GM13976 (cell line): ENCODE measurements around the gene CARHSP1.
"Not testable (repeated sequence)": the region's sequence is repeated elsewhere in the genome, so short reads cannot be mapped to it uniquely, and the experiment has no call there.

Experiments used
- DNase-seq: peaks from one replicate; pipeline ENCODE4 v3.0.0; 2012; ENCODE audit warnings: low spot score
- in situ Hi-C: fragments of 300-500 bp; cut with MboI; formaldehyde crosslinking; loops from one replicate; pipeline ENCODE4 v1.12.0; 2022; ENCODE audit warnings: low sequenced_read_pairs, mixed read lengths, inconsistent platforms; ENCODE audit not compliant: unreplicated experiment
- TF ChIP-seq, protein P1 (sequence below): IDR thresholded peaks from 2 replicates; pipeline ENCODE4 v1.5.1; 2012; ENCODE audit warnings: borderline replicate concordance, mild to moderate bottlenecking; ENCODE audit not compliant: insufficient read depth; ENCODE audit errors: extremely low read depth, missing control alignments, control extremely low read depth

Gene CARHSP1

DNA sequence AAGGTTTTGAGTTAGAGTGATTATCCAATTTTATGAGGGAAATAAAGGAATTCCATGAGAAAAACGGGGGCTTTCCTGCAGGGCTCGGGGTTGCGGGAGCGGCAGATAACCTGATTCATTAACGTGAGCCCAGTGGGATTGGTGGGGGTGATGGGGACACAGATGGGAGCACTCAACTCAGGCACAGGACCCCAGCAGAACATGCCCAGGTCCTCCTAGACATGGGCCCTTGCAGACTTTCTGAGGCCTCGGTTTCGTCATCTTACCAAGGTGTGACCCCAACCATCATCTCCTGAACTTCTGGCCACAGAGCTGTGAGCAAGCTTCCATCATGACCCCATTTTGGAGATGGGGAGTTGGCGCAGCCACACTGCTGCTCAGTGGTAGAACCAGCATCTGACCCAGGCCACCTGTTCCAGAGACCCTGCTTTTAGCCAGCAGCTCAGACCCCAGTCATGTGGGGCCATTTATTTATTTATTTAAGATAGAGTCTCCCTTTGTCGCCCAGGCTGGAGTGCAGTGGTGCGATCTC, 22.3 kb downstream of the CARHSP1 start:
- TF ChIP-seq, protein P1, sequence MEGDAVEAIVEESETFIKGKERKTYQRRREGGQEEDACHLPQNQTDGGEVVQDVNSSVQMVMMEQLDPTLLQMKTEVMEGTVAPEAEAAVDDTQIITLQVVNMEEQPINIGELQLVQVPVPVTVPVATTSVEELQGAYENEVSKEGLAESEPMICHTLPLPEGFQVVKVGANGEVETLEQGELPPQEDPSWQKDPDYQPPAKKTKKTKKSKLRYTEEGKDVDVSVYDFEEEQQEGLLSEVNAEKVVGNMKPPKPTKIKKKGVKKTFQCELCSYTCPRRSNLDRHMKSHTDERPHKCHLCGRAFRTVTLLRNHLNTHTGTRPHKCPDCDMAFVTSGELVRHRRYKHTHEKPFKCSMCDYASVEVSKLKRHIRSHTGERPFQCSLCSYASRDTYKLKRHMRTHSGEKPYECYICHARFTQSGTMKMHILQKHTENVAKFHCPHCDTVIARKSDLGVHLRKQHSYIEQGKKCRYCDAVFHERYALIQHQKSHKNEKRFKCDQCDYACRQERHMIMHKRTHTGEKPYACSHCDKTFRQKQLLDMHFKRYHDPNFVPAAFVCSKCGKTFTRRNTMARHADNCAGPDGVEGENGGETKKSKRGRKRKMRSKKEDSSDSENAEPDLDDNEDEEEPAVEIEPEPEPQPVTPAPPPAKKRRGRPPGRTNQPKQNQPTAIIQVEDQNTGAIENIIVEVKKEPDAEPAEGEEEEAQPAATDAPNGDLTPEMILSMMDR, result no peak
- no peak for DNase-seq
- in situ Hi-C loops, result no loop called here

DNA sequence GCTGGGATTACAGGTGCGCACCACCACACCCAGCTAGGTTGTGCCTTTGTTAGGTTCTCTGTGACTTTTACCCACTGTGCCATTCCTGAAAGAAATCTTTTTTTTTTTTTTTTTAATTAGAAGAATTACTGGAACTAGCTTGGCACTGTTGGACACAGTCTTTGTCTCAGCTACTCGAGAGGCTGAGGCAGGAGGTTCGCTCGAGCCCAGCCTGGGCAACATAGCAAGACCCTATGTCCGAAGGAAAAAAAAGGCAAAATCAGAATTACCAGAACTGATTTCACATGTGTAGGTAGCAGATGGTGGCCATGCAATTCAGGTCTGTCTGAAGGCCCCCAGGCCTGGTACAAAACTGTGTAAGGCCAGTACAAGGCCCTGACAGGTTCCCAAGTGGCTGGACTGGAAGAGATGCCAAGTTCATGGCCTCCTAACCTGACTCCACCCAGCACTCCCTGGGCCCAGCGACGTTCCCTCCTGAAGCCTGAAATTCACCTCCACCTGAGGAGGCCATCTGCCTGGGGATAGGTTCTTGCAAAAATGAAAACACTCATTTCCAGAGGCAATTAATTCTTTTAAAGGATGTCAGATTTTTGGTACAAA, 23.0 kb downstream of the CARHSP1 start:
- in situ Hi-C loops, result no loop called here
- TF ChIP-seq, protein P1, result no peak

DNA sequence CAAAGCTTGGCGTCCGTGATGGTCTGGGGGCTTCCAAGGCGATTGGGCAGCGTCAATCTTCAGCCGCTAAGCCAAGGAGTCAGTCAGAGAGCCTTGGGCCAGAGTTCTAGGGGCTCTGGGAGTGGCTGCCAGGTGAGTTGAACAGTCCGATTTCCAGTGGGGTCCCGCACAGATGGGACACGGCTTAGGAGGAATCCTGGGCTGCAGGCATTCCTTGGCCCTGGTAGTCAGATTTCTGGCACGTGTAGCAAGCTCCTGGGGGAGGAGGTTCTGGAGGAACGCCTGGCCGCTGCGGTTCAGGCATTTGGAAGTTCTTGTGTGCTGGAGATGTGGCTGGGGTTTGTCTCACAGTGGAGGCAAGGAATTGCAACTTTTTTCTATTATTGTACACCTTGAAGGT, 25.5 kb downstream of the CARHSP1 start:
- in situ Hi-C loops, DNase-seq: not testable (repeated sequence)

More for the DNA sequence above, 23.0 kb downstream of the CARHSP1 start:
- no peak for DNase-seq

DNA sequence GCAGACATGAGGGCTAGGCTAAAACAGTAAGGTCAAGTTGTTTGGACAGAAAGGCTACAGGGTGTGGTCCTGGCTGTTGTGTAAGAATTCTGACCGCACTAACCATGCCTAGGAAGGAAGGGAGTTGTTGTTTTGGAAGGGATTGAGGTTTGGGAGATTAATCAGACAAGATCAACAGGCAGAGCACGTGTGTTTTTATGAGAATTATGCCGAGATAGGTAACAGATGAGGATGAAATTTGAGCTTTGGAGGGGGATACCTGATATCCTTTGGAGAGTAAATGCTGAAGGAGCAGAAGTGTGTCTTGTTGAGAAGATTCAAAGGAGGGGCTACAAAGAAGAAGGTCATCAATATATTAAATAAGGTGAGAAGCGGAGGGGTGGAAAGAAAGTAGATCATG, 26.8 kb downstream of the CARHSP1 start:
- in situ Hi-C loops, DNase-seq: not testable (repeated sequence)

DNA sequence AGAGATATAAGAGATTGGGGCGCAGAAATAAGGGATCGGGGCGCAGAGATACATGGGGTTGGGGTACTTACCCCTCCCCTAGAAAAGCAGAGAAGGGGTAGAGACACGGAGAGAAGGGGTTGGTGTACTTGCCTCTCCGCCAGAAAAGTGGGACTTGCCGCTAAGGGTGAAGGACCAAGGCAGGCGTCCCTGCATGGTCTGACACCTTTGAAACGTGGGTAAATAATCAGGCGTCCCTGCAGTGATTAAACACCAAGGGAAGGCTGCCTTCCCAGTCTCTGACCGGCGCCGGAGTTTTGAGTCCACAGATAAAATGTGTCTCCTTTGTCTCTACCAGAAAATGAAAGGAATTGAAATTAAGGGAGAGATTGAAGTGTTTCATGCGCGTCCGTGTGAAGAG, 31.2 kb downstream of the CARHSP1 start:
- DNase-seq, in situ Hi-C loops: not testable (repeated sequence)

DNA sequence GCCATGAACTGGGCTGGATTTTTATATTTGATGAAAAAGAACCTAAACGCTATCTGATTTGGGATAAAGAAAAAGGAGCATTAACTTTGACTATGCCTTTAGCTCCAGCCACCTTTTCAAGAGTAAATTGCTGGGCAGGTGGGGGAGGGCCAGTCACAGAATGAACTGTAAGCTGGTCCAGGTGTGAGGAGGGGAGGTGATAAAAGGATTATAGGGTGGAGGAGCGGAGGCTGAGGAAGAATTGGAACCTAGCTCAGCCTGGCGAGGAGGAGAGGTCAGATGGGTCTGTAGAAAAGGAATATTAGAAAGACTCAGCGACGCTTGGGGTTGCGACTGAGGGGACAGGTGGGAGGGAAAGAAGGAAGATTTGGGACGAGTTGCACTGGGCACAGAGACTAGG, 32.0 kb downstream of the CARHSP1 start:
- DNase-seq, in situ Hi-C loops: not testable (repeated sequence)

DNA sequence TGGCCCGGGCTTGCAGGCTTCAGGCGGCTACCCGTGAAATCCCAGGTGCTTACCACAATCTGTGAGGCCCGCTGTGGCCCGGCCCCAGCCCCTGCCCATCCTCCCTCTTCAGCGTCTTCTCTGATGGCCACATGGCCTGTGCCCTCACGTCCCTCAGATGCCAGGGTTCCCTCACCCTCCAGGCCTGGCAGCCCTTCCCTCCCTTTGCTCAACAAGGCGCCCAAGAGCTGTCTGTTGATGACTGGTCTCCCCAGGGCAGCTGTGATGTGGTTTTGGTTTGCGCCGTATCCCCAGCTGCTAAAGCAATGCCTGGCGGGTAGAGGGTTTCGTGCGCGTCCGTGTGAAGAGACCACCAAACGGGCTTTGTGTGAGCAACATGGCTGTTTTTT, 36.1 kb downstream of the CARHSP1 start:
- in situ Hi-C loops, result no loop called here
- no peak for DNase-seq
- TF ChIP-seq, protein P1, result no peak

DNA sequence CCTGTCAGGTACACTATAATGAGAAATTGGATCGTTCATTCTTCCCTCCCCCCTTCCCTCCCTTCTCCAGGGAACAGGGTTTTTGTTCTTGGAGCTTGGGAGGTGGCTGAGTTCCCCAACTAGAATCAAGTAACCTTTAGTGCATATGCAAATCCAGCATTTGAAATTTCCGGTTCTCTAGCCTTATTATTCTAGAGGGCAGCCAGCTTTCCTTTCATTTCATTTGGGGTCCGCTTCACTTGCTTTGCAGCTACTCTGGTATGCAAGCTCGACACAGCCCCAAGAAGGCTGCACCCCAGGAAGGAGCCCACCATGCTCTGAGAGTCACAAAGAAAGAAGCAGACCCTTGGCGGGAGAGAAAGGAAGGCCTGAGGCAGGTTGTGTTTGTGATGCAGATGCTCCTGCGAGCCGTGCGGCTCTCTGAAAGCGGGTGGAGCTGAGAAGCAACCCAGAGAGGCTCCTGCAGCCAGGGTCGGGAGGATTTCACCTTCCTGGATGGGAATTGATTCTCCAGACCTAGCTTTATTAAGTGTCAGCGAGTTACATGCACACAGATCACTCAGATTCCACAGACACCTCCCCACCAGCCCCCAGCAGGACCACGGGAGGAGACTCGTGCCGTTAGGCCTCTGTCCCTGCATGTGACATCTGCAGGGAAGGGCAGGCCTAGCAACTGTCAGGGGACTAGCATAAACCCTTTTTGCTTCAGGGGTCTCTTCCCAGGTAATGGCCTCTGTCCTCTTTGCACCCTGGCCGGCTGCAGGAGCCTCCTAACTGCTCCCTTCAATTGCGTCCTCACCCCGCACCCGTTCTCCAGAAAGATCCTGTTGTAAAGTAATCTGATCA, 36.7 kb downstream of the CARHSP1 start:
- in situ Hi-C loops, result no loop called here
- TF ChIP-seq, protein P1, result no peak
- DNase-seq, result no peak
